GM21447 (cell line): ENCODE data around the gene EPHA8.

Experiments
- ATAC-seq: cut with Tn5 transposase; IDR thresholded peaks from one replicate; pipeline ENCODE4 v1.9.1; 2021; ENCODE audit not compliant: unreplicated experiment

EPHA8 gene

GRCh38 chr1:22612671-22613571, 49.6 kb downstream of the EPHA8 start:
- ATAC-seq, result no peak

DNA sequence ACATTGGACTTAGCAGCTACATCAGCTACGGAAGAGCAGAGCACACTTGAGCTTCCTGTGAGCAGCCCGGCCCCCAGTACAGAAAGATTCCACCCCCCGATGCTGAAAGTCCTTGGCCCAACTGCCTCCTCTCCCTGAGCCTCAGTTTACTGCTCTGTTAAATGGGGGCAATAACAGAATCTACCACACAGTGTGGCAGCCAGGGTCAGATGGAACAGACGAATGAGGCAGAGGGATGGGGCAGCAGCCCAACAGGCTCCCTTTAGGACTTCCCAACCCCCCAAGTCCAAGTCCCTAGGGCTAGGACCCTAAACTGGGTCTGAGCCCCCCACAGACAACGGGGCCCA, 50.3 kb downstream of the EPHA8 start:
- no peak for ATAC-seq

GRCh38 chr1:22613951-22614350, 50.7 kb downstream of the EPHA8 start:
- no peak for ATAC-seq

DNA sequence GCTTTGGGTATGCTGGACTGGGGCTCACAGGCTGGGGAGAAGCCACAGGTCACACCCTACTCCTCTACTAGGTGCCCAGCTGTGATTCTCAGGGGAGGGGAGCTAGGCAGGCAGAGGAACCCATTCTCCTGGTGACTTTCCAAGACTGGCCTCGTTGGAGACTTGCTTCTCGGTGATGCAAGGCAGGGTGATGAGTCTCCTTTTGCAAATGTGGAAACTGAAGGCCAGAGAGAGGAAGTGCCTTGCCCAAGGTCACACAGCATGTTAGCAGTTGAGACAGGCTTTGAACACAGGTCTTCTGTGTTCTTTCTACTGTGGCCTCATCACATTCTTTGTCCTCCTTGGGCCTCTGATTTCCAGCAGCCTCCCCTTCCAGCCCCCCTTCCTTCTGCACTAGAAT, 52.6 kb downstream of the EPHA8 start:
- no peak for ATAC-seq

DNA sequence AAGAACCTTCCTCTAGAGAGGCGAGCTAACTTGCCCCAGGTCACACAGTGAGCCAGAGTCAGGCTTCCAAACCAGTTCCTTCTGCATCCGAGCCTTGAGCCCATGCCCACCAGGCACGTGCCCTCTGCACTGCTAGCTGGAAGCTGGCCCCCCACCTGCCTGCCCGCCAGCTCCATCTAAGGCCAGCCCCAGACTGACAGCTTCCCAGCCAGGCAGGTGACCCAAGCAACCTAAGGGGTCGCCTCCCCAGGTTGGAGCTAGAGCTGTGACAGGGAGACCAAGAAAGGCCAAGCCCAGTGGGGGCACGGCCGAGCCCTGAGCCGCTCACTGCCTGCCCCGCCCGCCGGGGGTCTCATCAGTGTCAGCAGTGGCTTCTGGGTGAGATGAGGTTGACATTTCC, 53.3 kb downstream of the EPHA8 start:
- no peak for ATAC-seq

GRCh38 chr1:22618056-22618455, 54.8 kb downstream of the EPHA8 start:
- no peak for ATAC-seq

DNA sequence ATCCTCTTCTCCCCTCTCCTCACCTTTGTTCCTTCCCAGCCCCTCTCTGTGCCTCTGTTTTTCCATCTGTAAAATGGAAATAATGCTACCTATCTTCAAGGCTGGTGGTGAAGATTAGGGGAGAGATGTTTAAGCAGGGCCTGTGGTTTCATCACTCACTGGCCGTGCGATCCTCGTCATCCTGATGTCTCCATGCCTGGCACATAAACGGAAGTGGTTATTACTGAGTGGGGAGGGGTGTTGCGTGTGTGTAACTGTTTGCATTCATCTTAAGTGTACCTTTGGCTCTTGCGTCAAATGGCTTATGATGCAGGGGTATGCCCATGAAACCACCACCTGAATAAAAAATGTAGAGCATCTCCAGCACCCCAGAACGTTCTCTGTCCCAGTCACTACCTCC, 56.0 kb downstream of the EPHA8 start:
- no peak for ATAC-seq

DNA sequence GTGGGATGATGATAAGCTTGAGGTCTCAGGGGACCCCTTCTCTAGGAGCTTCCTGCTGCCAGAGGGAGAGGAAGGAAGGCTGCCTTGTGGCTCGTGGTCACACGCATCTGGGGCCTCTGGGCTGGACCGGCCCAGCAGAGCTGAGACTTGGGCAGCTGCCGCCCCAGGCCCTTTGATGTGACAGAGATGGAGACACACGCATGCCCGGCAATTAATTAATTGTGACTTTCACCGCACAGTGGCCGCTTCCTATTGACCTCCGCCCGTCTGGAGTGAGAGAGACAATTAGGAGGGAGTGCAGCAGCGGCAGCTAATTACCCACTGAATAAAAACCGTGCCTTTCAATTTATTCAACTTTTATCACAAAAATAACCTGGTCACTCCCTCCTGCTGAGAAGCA, 56.5 kb downstream of the EPHA8 start:
- ATAC-seq, result no peak

GRCh38 chr1:22621761-22622160, 58.5 kb downstream of the EPHA8 start:
- no peak for ATAC-seq

GRCh38 chr1:22625262-22625925, 62.1 kb downstream of the EPHA8 start:
- ATAC-seq, result no peak

GRCh38 chr1:22626237-22627157, 63.2 kb downstream of the EPHA8 start:
- ATAC-seq, result no peak

GRCh38 chr1:22627331-22627730, 64.0 kb downstream of the EPHA8 start:
- ATAC-seq, result no peak

DNA sequence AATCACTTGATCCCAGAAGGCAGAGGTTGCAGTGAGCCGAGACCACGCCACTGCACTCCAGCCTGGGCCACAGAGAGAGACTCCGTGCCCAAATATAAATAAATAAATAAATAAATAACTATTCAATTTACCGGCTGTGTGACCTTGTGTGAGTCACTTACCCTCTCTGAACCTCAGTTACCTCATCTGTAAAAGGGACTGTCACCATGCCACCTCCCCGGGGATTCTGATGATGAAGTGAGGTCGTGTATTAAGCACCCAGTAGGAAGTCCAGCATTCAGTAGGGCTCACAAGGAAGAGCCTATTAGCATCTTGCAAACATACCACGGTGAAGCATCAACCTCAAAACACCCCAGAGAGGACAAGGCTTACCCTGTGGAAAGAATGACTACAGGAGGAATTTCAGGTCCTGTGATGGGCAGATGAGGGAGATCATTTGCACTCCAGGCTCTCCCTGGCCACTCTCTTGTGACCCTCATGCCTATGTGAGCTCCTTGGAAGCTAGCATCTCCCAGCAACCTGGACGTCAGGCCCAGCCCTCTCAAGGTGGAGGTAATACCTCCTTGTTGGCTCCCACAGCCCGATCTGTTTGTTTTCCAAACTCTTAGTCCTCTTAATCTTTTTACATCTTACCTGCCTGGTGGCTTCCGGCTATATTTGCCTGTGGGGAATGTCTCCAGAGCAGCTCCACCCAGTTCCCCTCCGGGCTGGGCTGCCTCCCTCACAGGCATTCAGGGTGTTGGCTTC, 65.6 kb downstream of the EPHA8 start:
- ATAC-seq, result no peak

GRCh38 chr1:22629886-22630285, 66.6 kb downstream of the EPHA8 start:
- no peak for ATAC-seq

DNA sequence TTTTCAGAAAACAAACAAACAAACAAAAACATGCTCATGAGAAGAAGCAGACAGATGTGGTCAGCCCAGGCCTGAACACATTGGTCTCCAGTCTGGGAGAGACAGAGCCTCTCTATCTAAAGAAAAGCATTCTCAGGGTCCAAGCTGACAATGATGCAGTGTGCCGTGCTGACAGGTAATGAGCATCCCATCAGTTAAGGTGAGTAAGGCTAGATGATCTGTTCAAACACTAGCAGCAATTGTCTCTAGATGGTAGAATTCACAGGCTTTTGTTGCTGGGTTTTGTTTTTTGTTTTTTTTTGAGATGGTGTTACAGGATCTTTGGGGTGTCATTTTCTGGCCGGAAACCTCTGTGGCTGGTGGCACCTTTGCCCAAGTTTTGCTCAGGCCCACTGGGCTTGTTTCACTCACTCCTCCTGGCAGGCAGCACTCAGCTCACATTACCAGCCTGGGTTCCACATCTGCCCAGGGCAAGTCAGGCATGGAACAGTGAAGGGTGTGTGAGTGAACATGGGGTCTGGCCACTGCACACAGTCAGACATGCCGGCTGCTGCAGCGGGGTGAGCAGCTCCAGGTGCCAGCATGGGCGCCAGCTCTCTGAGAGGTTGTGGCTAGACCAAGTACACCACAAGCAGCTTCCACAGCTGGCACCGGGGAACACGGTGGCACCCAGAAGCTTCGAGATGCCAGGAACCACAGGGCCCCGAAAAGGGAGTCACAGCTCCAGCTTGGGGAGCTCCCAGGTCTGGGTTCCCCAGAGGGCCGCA, 70.6 kb downstream of the EPHA8 start:
- no peak for ATAC-seq

- no peak for ATAC-seq
These were observed 72.1 kb downstream of the EPHA8 start for GRCh38 chr1:22635436-22635835.

GRCh38 chr1:22636353-22636752, 73.1 kb downstream of the EPHA8 start, which contains the start of gene C1QA:
Gene C1QA (plus strand): TSS chr1:22636628. CDS start chr1:22637617, 989 bp downstream.
- ATAC-seq, result no peak

DNA sequence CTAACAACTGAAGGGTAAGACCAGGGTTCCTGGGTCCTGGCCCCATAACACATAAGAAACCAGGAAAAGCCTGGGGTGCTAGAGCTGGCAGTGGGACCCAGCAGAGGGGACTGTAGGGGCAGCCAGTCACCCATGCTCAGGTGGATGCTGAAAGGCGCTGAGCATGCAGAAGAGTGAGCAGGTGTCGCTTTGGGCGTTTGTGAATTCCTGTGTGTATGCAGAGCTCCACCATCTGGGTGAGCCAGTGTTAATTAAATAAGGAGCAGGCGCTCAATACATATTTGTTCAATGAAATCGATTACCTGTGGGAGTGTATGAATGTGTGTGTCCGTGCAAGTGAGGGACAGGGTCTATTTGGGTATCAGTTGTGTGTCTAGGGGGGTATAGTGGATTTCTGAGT, 73.6 kb downstream of the EPHA8 start:
- no peak for ATAC-seq

DNA sequence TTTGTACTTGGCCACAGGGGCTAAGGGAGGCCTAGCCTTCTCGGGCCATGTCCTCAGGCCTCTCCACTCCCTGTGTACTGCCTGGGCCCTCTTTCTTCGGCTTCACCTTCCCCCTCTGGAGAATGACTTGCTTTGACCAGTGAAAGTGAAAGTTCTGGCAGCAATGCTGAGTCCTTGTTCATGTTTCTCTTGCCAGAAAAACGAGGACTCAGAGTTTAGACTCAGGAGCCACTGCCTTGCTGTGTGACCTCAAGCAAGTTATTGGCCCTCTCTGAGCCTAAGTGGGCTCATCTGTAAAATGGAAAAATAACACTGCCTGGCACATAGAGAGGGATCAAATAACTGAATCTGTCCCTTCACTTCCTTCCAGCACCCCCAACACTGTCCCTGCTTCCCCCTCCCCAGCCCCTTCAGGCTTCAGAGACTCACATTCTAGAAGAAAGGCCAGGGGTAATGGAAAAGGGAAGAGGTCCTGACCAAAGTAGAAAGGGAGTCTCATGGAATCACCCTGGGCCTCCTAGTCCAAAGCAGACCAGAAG, 74.7 kb downstream of the EPHA8 start:
- ATAC-seq, result no peak
